Mesodermal cell (in vitro differentiated cells): ENCODE measurements around the gene RND2.

Source experiments
- H3K27ac ChIP-seq: 2 replicates; pipeline ENCODE4 v1.7.0; 2013; ENCODE audit warnings: mild to moderate bottlenecking, low read depth, low read length, moderate library complexity; ENCODE audit not compliant: severe bottlenecking
- H3K36me3 ChIP-seq: 2 replicates; pipeline ENCODE4 v1.7.1; 2013; ENCODE audit warnings: mild to moderate bottlenecking, low read length, moderate library complexity; ENCODE audit not compliant: control insufficient read depth, insufficient read depth
- H3K4me1 ChIP-seq: one replicate; pipeline ENCODE4 v1.7.1; 2013; ENCODE audit warnings: mild to moderate bottlenecking, low read length; ENCODE audit not compliant: insufficient read depth, control insufficient read depth, poor library complexity, severe bottlenecking
- H3K4me3 ChIP-seq: 2 replicates; pipeline ENCODE4 v1.7.0; 2013; ENCODE audit warnings: low read length, control low read depth, mild to moderate bottlenecking; ENCODE audit not compliant: insufficient read depth, poor library complexity, severe bottlenecking; ENCODE audit errors: extremely low read depth
- H3K9me3 ChIP-seq: 2 replicates; pipeline ENCODE4 v1.7.1; 2013; ENCODE audit warnings: mild to moderate bottlenecking, low read length, moderate library complexity; ENCODE audit not compliant: control insufficient read depth
- WGBS, 2 experiments: methylation state at CpG; one replicate each; pipeline ENCODE4 v1.1.5; 2013; ENCODE audit warnings: missing lambda C conversion rate in 2 of 2; ENCODE audit not compliant: insufficient coverage in 2 of 2; 5-methylcytosine and 5-hydroxymethylcytosine counted together

The RND2 gene

GRCh38 chr17:43006639-43007551 lies 18.1 kb upstream of the RND2 start, which contains the start of gene IFI35:
Gene IFI35 (plus strand): TSS chr17:43006784. CDS start chr17:43006948, 164 bp downstream.
- peaks cover 22% of the 10 kb centered on the region for H3K4me1 ChIP-seq
- peak within 1 kb of the TSS; percentile 76 for H3K27ac ChIP-seq
- no peaks in the 10 kb centered on the region for H3K9me3 ChIP-seq
- H3K36me3 ChIP-seq: peaks cover 27% of the 10 kb centered on the region
- H3K4me3 ChIP-seq: peak within 1 kb of the TSS; percentile 11
- WGBS, 2 experiments: 19 to 46% methylated on average over 10 to 12 of the region's 18 CpGs

- WGBS, 2 experiments: 94 to 100% methylated on average over 4 to 5 of the region's 5 CpGs
- peaks cover 16% of the 10 kb centered on the region for H3K36me3 ChIP-seq
- no peak overlapping the region for H3K4me3 ChIP-seq
- H3K9me3 ChIP-seq: no peaks in the 10 kb centered on the region
- peaks cover 24% of the 10 kb centered on the region for H3K4me1 ChIP-seq
- H3K27ac ChIP-seq: no peak overlapping the region
Observed at GRCh38 chr17:43010667-43011308, 14.2 kb upstream of the RND2 start.

DNA sequence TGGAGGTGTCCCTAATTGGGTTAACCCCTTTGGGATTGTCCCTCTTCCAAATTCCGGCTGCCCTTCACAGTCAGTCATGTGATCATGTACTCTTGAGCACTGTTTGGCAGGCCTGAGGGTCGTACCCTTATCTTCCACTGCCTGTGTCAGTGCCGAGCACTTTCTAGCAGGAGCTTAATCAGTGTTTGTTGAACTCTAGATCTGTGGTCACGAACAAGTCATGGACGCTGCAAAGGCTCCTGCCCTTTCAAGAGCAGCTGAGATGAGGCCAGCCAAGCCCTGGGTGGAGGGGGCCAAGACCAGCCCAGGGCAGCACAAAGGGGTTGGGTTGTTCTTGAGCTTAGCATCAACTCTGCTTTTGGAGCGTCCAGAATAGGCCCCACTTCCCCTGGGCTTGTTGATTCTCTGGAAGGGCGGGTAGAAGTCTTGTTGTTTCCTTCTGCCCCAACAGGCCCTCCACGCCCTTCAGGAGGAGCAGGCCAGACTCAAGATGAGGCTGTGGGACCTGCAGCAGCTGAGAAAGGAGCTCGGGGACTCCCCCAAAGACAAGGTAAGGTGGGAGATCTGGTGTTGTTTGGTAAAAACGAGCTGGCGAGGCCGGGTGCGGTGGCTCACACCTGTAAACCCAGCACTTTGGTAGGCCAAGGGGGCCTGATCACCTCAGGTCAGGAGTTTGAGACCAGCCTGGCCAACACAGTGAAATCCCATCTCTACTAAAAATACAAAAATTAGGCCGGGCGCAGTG lies 13.1 kb upstream of the RND2 start:
- peaks cover 28% of the 10 kb centered on the region for H3K4me1 ChIP-seq
- H3K36me3 ChIP-seq: peaks cover 27% of the 10 kb centered on the region
- no peaks in the 10 kb centered on the region for H3K9me3 ChIP-seq
- WGBS, 2 experiments: 88 to 94% methylated on average over 9 to 14 of the region's 15 CpGs
- H3K27ac ChIP-seq: no peak overlapping the region
- no peak overlapping the region for H3K4me3 ChIP-seq

DNA sequence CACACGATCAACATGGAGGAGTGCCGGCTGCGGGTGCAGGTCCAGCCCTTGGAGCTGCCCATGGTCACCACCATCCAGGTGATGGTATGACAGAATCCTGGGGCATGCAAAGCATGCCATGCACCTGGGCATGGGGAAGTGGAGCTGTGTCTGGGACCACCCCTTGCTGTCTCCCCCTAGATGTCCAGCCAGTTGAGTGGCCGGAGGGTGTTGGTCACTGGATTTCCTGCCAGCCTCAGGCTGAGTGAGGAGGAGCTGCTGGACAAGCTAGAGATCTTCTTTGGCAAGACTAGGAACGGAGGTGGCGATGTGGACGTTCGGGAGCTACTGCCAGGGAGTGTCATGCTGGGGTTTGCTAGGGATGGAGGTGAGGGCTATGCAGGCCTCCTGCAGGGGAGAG lies 11.7 kb upstream of the RND2 start:
- Histone ChIP-seq H3K27ac (no peak overlapping the region), H3K9me3 (no peaks in the 10 kb centered on the region), H3K4me1 (peaks cover 33% of the 10 kb centered on the region), H3K4me3 (no peak overlapping the region), H3K36me3 (peaks cover 40% of the 10 kb centered on the region)
- WGBS, 2 experiments: 91 to 99% methylated on average over 7 to 8 of the region's 8 CpGs

DNA sequence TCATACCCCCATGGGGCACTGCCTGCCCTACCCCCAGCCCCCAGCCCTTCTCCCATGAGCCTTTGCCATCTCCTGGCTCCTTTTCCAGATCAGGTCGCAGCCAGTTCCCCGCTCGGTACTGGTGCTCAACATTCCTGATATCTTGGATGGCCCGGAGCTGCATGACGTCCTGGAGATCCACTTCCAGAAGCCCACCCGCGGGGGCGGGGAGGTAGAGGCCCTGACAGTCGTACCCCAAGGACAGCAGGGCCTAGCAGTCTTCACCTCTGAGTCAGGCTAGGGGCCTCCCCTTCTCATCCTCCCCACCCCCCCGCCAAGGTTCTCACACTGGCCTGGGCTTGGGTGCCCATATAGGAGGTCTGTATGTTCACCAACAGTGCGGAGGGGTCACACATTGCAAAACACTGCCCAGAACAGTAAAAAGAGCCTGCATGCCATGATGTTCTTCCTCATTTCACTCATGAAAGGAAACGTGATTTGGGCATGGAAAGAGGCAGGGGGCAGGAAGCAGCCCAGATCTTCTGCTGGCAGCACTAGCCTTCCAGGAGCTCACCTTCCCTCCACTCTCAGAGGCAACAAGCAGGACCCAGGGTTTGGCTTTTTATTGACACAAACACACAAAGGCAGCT lies 10.9 kb upstream of the RND2 start:
- peaks cover 41% of the 10 kb centered on the region for H3K4me1 ChIP-seq
- H3K27ac ChIP-seq: peak overlapping the region; percentile 64
- no peak overlapping the region for H3K4me3 ChIP-seq
- WGBS, 2 experiments: 88 to 95% methylated on average over 4 to 10 of the region's 12 CpGs
- H3K36me3 ChIP-seq: peaks cover 48% of the 10 kb centered on the region
- no peaks in the 10 kb centered on the region for H3K9me3 ChIP-seq

- Histone ChIP-seq H3K27ac (peak overlapping the region; percentile 64), H3K4me1 (peaks cover 49% of the 10 kb centered on the region), H3K36me3 (peaks cover 53% of the 10 kb centered on the region), H3K9me3 (no peaks in the 10 kb centered on the region), H3K4me3 (no peak overlapping the region)
- 85 to 96% methylated on average over 2 to 3 of the region's 8 CpGs for WGBS, 2 experiments
Observed at GRCh38 chr17:43014649-43015542, 10.1 kb upstream of the RND2 start.

DNA sequence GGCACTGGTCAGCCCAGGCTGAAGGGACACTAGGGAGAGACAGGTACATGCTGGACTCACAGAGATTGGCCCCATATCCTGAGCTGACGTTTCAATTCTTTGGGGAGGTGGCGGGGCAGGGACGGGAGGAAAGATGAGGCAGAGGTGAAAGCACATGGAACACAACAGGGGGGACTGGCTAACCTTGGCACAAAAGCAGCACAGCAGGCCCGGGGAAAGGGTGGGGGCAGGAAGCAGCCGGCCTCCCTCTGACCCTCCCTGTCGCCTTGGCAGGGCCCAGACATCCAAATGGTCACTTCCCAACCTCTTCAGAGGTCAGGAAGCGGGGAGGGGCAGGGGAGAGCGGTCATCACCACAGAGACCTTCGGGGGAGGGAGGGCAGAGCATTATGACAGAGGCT lies 9.5 kb upstream of the RND2 start:
- H3K4me3 ChIP-seq: no peak overlapping the region
- H3K27ac ChIP-seq: no peak overlapping the region
- peaks cover 52% of the 10 kb centered on the region for H3K4me1 ChIP-seq
- H3K36me3 ChIP-seq: peaks cover 57% of the 10 kb centered on the region
- H3K9me3 ChIP-seq: no peaks in the 10 kb centered on the region
- WGBS, 2 experiments: 57 to 79% methylated on average over 7 to 8 of the region's 9 CpGs

- no peak overlapping the region for H3K27ac ChIP-seq
- 97 to 99% methylated on average over 6 of the region's 7 CpGs for WGBS, 2 experiments
- H3K9me3 ChIP-seq: no peaks in the 10 kb centered on the region
- peaks cover 58% of the 10 kb centered on the region for H3K36me3 ChIP-seq
- H3K4me1 ChIP-seq: peaks cover 51% of the 10 kb centered on the region
- no peak overlapping the region for H3K4me3 ChIP-seq
Observed at GRCh38 chr17:43016216-43016615, 8.8 kb upstream of the RND2 start.

- 83 to 87% methylated on average over 15 to 16 of the region's 19 CpGs for WGBS, 2 experiments
- no peaks in the 10 kb centered on the region for H3K9me3 ChIP-seq
- H3K27ac ChIP-seq: peak overlapping the region; percentile 62
- peaks cover 51% of the 10 kb centered on the region for H3K4me1 ChIP-seq
- H3K4me3 ChIP-seq: no peak overlapping the region
- peaks cover 58% of the 10 kb centered on the region for H3K36me3 ChIP-seq
Observed at GRCh38 chr17:43018008-43018853, 6.8 kb upstream of the RND2 start.
